ENCODE data around the gene IGLL5. TPM values are rescaled to one million over a fixed set of nuclear protein-coding genes. Genes with fewer than 3 reads are reported as not detected.

The IGLL5 gene
- total and polyA plus RNA-seq, 9 of the 15 experiments (the other 6 are each of a cell fraction or from before 2014, with no cell fraction given) = not detected

DNA sequence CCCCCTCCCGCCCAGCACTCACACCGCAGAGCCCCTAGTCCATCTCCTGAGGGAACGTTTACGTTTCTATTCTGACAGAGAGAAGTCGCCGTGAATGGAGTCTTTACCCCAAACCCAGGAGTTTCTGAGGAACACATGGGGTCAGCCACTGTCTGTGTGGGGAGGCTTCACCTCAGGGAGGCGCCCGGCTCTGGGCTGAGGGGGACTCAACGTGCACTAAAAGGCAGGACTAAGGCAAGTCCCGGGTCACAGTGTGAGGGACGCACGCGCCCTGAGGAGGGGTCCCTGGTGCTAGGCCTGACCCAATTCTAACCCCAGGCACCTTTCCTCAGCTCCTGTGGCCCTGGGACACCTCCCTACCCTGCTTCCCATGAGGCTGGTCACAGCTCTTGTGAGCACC is 32.5 kb upstream of the IGLL5 start:
- no peak overlapping the region for H3K27ac ChIP-seq (ENCODE audit: extremely low read depth, low read depth, low read length)
- DNase-seq (ENCODE audit: extremely low read depth in 1 of 4, low spot score in 3 of 4) = no peak
- in situ Hi-C loops (cut with MboI) = no loop called here
- no peak overlapping the region for H3K4me3 ChIP-seq
- TF ChIP-seq PRMT5 (CRISPR knock-in tag; IDR thresholded peaks at IDR 0.05) (peak; percentile 81; the same call in 1 of the 2 replicates), ZNF766 (CRISPR knock-in tag; conservative IDR thresholded peaks at IDR 0.05) (no peak), CHD1 (IDR thresholded peaks at IDR 0.05; ENCODE audit: low read length) (no peak)
- H2AFZ ChIP-seq (ENCODE audit: low read depth, low read length) = no peak overlapping the region
- H3K79me2 ChIP-seq (ENCODE audit: control insufficient read depth, insufficient read depth, low read length) = no peaks in the 10 kb centered on the region
- BruUV-seq (replicated peaks) = no TSS peak
- peaks cover 3% of the 10 kb centered on the region for H3K9me1 ChIP-seq (ENCODE audit: control insufficient read depth, insufficient read depth, low read length)
- intact Hi-C loops (cut with micrococcal nuclease) = loop anchor here (1.0 kb wide), 3 partner anchors 29 to 273 kb away; no protein-coding TSS in a partner anchor
- ChIA-PET POLR2A (interaction anchor here (0.6 to 4.0 kb wide), 30 partner anchors 9 to 269 kb away, joined by 3 to 17 read pairs (median 4); no protein-coding TSS in a partner anchor), CTCF (ENCODE audit: low intra/inter-chr PET ratio) (interaction anchor here (0.6 to 5.5 kb wide), 14 partner anchors 15 to 290 kb away, joined by 3 to 42 read pairs (median 4); no protein-coding TSS in a partner anchor)
- ATAC-seq = peak; percentile 4
- peaks cover 31% of the 10 kb centered on the region for H4K20me1 ChIP-seq (replicated peaks; ENCODE audit: control insufficient read depth, insufficient read depth, low read length)
- 2% methylated on average over 13 of the region's 13 CpGs for WGBS (ENCODE audit: insufficient coverage, low coverage, missing lambda C conversion rate)
- no peaks in the 10 kb centered on the region for H3K9me3 ChIP-seq (replicated peaks; ENCODE audit: control insufficient read depth, insufficient read depth, low read depth, low read length)
- H3K4me2 ChIP-seq (ENCODE audit: insufficient read depth, low read length) = no peak overlapping the region
- H3K36me3 ChIP-seq (ENCODE audit: control insufficient read depth, insufficient read depth, low read length) = no peaks in the 10 kb centered on the region
- FAIRE-seq = no peak
- H3K9ac ChIP-seq (ENCODE audit: insufficient read depth in 1 of 2, low read depth in 2 of 2, low read length in 2 of 2) = peak overlapping the region in 1 of 2 experiments; percentile 24; a peak in 2 of 4 replicates
- H3K27me3 ChIP-seq (ENCODE audit: control insufficient read depth in 2 of 2, insufficient read depth in 2 of 2, low read length in 2 of 2) = peaks cover 20 to 38% of the 10 kb centered on the region in 2 experiments
- H3K4me1 ChIP-seq (replicated peaks in 1 of 2; ENCODE audit: control insufficient read depth in 2 of 2, insufficient read depth in 2 of 2, low read length in 2 of 2) = no peaks in the 10 kb centered on the region

DNA sequence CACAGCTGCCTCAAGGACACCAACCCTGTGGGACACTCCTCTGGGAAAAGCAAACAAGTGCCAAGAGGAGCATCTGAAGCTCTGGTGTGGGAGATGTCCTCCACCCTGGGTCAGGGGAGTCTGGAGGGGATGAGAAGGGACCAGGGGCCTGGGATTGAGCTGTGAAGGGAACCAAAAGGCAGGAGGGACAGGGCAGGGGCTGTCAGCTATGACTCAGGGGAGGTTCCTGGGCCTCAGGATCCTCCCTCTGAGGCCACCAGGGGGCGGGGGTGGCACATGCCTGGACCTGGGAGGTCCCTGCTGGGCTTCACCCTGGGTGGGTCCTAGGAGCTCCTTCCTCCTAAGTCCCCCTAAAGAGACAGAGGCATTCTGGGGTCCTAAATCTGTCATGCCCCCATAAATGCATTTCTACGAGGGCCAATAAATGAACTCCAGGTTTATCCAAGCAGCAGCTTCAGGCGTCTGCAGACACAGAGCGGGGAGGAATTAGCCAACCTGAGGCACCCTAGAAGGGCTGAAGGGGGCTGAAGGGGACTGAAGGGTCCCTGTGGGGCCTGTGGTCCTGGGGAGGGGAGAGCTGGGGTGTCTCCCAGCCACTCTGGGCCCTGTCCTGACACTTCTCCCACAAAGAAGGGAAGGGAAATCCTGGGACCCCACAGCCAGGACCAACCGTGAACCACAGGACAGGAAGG is 31.9 kb upstream of the IGLL5 start:
- DNase-seq (ENCODE audit: extremely low read depth in 1 of 4, low spot score in 3 of 4) (peak; percentile 93 to 100 (median 98)), FAIRE-seq (peak; percentile 75), ATAC-seq (peak; percentile 98)
- ChIA-PET CTCF (ENCODE audit: low intra/inter-chr PET ratio) (interaction anchor here (0.6 to 5.5 kb wide), 18 partner anchors 14 to 1274 kb away, joined by 3 to 42 read pairs (median 4); no protein-coding TSS in a partner anchor), POLR2A (interaction anchor here (0.6 to 4.0 kb wide), 31 partner anchors 8 to 268 kb away, joined by 3 to 17 read pairs (median 4); no protein-coding TSS in a partner anchor)
- H2AFZ ChIP-seq (ENCODE audit: low read depth, low read length) = no peak overlapping the region
- peaks cover 25% of the 10 kb centered on the region for H4K20me1 ChIP-seq (replicated peaks; ENCODE audit: control insufficient read depth, insufficient read depth, low read length)
- no peaks in the 10 kb centered on the region for H3K9me3 ChIP-seq (replicated peaks; ENCODE audit: control insufficient read depth, insufficient read depth, low read depth, low read length)
- peaks cover 3% of the 10 kb centered on the region for H3K9me1 ChIP-seq (ENCODE audit: control insufficient read depth, insufficient read depth, low read length)
- peak overlapping the region in 1 of 2 experiments; percentile 24; a peak in 2 of 4 replicates for H3K9ac ChIP-seq (ENCODE audit: insufficient read depth in 1 of 2, low read depth in 2 of 2, low read length in 2 of 2)
- H3K36me3 ChIP-seq (ENCODE audit: control insufficient read depth, insufficient read depth, low read length) = no peaks in the 10 kb centered on the region
- no peaks in the 10 kb centered on the region for H3K79me2 ChIP-seq (ENCODE audit: control insufficient read depth, insufficient read depth, low read length)
- H3K4me3 ChIP-seq = no peak overlapping the region
- no peak overlapping the region for H3K27ac ChIP-seq (ENCODE audit: extremely low read depth, low read depth, low read length)
- BruUV-seq (replicated peaks) = no TSS peak
- H3K4me2 ChIP-seq (ENCODE audit: insufficient read depth, low read length) = no peak overlapping the region
- WGBS (ENCODE audit: insufficient coverage, low coverage, missing lambda C conversion rate) = 9% methylated on average over 5 of the region's 5 CpGs
- intact Hi-C loops (cut with micrococcal nuclease) = loop anchor here (1.0 kb wide), 3 partner anchors 29 to 273 kb away; no protein-coding TSS in a partner anchor
- in situ Hi-C loops (cut with MboI) = no loop called here
- H3K4me1 ChIP-seq (replicated peaks in 1 of 2; ENCODE audit: control insufficient read depth in 2 of 2, insufficient read depth in 2 of 2, low read length in 2 of 2) = no peaks in the 10 kb centered on the region
- H3K27me3 ChIP-seq (ENCODE audit: control insufficient read depth in 2 of 2, insufficient read depth in 2 of 2, low read length in 2 of 2) = peaks cover 22 to 38% of the 10 kb centered on the region in 2 experiments
- TF ChIP-seq, protein P1, sequence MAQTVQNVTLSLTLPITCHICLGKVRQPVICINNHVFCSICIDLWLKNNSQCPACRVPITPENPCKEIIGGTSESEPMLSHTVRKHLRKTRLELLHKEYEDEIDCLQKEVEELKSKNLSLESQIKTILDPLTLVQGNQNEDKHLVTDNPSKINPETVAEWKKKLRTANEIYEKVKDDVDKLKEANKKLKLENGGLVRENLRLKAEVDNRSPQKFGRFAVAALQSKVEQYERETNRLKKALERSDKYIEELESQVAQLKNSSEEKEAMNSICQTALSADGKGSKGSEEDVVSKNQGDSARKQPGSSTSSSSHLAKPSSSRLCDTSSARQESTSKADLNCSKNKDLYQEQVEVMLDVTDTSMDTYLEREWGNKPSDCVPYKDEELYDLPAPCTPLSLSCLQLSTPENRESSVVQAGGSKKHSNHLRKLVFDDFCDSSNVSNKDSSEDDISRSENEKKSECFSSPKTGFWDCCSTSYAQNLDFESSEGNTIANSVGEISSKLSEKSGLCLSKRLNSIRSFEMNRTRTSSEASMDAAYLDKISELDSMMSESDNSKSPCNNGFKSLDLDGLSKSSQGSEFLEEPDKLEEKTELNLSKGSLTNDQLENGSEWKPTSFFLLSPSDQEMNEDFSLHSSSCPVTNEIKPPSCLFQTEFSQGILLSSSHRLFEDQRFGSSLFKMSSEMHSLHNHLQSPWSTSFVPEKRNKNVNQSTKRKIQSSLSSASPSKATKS (CRISPR knock-in tag; IDR thresholded peaks at IDR 0.05) = no peak
- TF ChIP-seq NR2C1 (IDR thresholded peaks at IDR 0.05) (no peak), NR2C1 (tag; IDR thresholded peaks at IDR 0.05) (no peak)
- TF ChIP-seq, protein P2, sequence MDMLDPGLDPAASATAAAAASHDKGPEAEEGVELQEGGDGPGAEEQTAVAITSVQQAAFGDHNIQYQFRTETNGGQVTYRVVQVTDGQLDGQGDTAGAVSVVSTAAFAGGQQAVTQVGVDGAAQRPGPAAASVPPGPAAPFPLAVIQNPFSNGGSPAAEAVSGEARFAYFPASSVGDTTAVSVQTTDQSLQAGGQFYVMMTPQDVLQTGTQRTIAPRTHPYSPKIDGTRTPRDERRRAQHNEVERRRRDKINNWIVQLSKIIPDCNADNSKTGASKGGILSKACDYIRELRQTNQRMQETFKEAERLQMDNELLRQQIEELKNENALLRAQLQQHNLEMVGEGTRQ (CRISPR knock-in tag; IDR thresholded peaks at IDR 0.05) = peak; percentile 34; the same call in 1 of the 2 replicates

Measured in K562 (cell line).